Stimulated activated naive CD4-positive, alpha-beta T cell treated with Interleukin-2 at 50 U/mL for 16 hours (primary cell): ENCODE data around the gene TAS2R60.
"Not testable (repeated sequence)": the region's sequence is repeated elsewhere in the genome, so short reads cannot be mapped to it uniquely, and the experiment has no call there.

Experiments
- DNase-seq: peaks from one replicate; lab custom pipeline; 2025; lab: John Stamatoyannopoulos, UW

Gene TAS2R60

DNA sequence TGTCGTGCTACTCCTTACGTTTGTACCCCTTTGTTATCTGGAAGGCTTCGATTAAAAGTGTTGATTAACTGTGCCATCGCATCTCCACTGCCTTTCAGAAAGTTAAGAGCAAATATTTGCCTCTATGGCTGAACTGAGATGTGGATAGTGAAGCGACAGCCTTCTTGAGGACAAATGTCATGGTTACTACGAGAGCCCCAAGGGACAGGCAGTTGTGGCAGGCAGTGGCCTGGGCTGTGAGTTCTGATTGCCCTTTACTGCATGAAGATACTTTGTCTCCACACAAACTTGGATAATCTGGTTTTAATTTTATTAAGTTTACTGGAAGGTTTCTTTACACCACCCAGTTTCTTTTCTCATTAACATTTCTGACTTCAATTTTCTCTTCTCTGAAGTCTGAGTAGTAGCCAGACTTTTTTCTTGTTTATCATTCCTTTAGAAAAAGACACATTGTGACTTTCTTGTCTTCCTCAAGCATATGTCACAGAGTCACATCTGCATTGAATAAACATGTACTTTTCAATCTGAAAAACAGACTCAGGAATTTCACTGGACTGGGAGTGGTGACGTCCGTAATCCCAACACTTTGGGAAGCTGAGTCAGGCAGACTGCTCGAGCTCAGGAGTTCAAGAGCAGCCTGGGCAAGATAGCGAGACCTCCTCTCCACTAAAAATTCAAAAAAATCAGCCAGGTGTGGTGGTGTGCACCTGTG, 36.0 kb downstream of the TAS2R60 start:
- DNase-seq: no peak

- no peak for DNase-seq
These were observed 37.2 kb downstream of the TAS2R60 start for GRCh38 chr7:143480501-143480900.

DNA sequence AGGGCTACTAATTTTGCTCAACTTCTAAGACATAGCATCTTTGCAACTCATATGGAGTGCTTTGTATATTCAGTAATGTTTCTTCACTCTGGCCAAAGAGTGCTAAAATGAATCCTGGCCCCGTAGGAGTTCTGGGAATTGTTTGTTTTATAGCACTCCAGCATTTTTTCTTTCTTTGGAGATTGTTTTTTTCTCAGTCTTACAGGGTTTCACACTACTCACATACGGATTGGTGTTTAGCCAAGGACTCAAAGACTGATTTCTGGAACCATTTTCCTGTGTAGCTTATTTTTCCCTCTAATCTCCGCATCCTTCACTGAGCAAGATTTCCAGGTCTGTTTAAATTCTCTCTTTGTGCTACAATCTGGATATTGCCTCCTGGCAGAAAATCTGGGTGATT, 40.9 kb downstream of the TAS2R60 start:
- DNase-seq: no peak

- DNase-seq: no peak
These were observed 41.8 kb downstream of the TAS2R60 start for GRCh38 chr7:143485094-143485493.

GRCh38 chr7:143485500-143485899, 42.2 kb downstream of the TAS2R60 start:
- DNase-seq: no peak

GRCh38 chr7:143486266-143486665, 43.0 kb downstream of the TAS2R60 start:
- not testable (repeated sequence) for DNase-seq

DNA sequence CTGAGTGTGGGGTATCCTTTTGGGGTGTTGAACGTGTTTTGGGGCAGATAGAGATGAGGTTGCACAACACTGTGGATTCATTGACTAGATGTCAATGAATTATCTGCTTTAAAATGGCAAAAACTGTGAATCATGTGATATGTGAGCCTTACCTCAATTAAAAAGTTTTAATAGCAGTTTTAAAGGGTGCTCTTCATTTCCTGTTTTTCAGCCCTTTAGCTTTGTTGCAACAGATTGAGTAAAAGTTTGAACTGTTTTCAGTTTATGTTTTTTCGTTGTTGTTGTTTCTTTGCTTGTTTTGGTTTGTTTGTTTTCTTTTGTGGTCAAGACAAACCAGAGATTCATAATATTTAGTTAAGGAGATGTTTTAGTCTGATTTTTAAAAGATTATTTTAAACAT, 43.8 kb downstream of the TAS2R60 start:
- DNase-seq: no peak

GRCh38 chr7:143487566-143487965, 44.3 kb downstream of the TAS2R60 start:
- DNase-seq: no peak

DNA sequence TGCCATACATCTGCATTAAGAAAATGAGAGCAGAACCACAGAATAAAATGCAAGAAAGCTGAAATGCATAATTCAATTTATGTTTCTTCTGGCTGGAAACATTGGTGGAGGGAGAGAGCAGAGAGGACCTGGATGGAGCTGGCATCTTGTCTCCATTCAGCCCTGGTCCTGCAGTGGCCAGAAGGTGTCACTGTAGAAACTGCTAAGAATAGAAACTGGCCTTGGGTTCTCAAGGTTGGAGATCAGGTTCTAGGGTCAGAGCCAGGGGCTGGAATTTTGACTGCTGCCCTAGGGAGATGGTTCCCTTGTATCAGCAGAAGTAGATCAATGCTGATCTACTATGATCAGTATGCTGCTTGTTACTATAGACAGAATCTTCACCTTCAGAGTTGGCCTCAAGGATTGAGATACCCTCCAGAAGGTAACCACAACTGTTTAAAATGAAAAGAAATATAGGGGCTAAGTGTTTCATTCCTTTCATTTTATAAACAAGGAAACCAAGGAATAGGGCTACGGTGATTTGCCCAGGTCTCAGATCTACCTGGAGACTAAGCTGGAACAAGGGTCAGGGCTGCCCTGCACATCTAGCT, 47.6 kb downstream of the TAS2R60 start:
- DNase-seq: no peak

DNA sequence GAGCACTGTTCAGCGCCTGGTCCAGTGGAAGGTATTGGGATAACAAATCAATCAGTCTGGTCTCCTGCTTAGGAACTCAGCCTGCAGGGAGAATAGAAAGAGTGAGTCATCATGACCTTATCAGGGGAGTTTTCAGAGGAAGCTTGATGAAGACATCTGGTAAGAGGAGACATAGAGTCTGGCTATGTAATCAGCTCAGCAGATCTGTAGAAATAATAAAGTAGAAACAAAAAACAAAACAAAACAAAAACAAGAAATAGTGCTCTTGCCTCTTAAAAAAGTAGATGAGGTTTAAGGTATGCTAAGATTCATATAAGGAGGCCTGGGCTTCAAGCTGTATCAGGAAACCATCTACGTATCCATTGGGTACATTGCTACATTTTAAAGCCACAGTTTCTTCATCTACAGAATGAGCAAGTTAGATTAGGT, 48.8 kb downstream of the TAS2R60 start:
- no peak for DNase-seq

DNA sequence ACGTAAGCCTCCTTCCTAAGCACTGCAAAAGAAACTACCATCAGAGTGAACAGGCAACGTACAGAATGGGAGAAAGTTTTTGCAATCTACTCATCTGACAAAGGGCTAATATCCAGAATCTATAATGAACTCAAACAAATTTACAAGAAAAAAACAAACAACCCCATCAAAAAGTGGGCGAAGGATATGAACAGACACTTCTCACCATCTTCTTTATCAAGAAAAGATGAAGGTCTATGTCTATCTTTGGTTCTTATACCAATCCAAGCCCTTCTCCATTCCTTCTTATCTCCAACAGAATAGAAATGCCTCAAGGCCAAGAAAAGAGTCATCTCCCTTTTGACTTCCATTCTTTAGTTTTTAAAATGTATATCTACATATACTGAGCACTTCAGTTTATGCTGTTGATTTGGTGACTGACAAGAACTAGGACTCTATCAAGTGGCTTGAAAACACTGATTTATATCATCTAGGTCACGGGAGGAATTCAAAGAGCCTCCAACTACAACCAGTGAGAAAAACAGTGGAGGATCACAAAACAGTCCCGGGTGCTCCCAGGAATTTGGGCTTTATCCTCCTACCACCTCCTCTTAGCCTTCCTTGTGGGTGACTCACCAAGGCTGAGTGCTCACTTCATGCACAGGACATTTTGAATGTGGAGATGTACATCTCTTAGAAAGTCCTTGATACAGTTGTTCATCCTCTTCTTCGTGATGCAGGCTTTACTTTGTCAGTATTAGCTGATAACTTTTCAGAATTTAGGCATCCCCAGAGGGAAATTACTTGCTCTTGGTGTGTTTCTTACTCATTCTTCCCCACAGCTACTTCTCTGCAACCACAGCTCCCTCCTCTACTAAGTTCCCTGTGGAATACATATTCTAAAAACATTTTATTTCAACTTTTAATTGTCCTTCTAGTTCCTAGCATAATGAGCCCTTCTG, 49.8 kb downstream of the TAS2R60 start:
- no peak for DNase-seq

GRCh38 chr7:143493751-143494150, 50.5 kb downstream of the TAS2R60 start:
- DNase-seq: no peak
